Measurements from ENCODE around the gene EIF3K.
A peak's percentile ranks its signal among the peaks of the same experiment; 100 is the strongest.

DNA sequence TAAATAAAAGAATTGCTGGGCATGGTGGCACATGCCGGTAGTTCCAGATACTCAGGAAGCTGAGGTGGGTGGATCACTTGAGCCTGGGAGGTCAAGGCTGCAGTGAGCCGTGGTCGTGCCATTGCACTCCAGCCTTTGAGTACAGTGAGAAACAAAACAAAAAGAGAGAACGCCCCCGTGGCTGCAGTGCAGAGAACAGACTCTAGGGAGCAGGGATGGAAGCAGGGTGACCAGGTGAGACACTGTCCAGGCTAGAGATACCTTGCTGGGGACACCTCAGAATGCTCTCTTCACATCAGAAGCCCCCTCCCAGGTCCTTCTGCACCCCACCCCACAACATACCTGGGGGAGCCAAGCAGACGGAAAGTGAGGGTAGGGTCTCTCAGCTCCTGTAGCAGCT is 26.0 kb upstream of the EIF3K start:
- TF ChIP-seq, protein P1, sequence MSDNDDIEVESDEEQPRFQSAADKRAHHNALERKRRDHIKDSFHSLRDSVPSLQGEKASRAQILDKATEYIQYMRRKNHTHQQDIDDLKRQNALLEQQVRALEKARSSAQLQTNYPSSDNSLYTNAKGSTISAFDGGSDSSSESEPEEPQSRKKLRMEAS (IDR thresholded peaks at IDR 0.05), result no peak
- TF ChIP-seq CEBPB (IDR thresholded peaks at IDR 0.05; ENCODE audit: low read depth, low read length), result no peak
- TF ChIP-seq POLR2A (IDR thresholded peaks at IDR 0.05; ENCODE audit: control extremely low read depth in 1 of 2, low read depth in 2 of 2, low read length in 2 of 2), result no peak
- TF ChIP-seq, protein P2, sequence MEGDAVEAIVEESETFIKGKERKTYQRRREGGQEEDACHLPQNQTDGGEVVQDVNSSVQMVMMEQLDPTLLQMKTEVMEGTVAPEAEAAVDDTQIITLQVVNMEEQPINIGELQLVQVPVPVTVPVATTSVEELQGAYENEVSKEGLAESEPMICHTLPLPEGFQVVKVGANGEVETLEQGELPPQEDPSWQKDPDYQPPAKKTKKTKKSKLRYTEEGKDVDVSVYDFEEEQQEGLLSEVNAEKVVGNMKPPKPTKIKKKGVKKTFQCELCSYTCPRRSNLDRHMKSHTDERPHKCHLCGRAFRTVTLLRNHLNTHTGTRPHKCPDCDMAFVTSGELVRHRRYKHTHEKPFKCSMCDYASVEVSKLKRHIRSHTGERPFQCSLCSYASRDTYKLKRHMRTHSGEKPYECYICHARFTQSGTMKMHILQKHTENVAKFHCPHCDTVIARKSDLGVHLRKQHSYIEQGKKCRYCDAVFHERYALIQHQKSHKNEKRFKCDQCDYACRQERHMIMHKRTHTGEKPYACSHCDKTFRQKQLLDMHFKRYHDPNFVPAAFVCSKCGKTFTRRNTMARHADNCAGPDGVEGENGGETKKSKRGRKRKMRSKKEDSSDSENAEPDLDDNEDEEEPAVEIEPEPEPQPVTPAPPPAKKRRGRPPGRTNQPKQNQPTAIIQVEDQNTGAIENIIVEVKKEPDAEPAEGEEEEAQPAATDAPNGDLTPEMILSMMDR (IDR thresholded peaks at IDR 0.05; ENCODE audit: control extremely low read depth in 1 of 3, insufficient read depth in 1 of 3, low read depth in 1 of 3, low read length in 3 of 3), result peak; percentile 18 to 40 (median 33); a peak in 2 of 4 replicates
- TF ChIP-seq POLR2AphosphoS5 (IDR thresholded peaks at IDR 0.05; ENCODE audit: low read depth, low read length), result no peak
- no peak for TF ChIP-seq ZNF274 (IDR thresholded peaks at IDR 0.05; ENCODE audit: borderline replicate concordance, extremely low read depth, low read length)
- no peak for TF ChIP-seq HDAC2 (IDR thresholded peaks at IDR 0.05; ENCODE audit: borderline replicate concordance in 1 of 2, low read depth in 2 of 2, low read length in 2 of 2)
- no peak for TF ChIP-seq JUND (IDR thresholded peaks at IDR 0.05; ENCODE audit: low read length)
- no peak for TF ChIP-seq EZH2 (IDR thresholded peaks at IDR 0.05; ENCODE audit: low read depth, low read length, severe bottlenecking)
- TF ChIP-seq, protein P3, sequence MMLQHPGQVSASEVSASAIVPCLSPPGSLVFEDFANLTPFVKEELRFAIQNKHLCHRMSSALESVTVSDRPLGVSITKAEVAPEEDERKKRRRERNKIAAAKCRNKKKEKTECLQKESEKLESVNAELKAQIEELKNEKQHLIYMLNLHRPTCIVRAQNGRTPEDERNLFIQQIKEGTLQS (IDR thresholded peaks at IDR 0.05; ENCODE audit: insufficient read depth, low read depth, low read length), result no peak
- TF ChIP-seq CBX5 (IDR thresholded peaks at IDR 0.05; ENCODE audit: low read depth, low read length), result no peak
- TF ChIP-seq, protein P4, sequence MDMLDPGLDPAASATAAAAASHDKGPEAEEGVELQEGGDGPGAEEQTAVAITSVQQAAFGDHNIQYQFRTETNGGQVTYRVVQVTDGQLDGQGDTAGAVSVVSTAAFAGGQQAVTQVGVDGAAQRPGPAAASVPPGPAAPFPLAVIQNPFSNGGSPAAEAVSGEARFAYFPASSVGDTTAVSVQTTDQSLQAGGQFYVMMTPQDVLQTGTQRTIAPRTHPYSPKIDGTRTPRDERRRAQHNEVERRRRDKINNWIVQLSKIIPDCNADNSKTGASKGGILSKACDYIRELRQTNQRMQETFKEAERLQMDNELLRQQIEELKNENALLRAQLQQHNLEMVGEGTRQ (IDR thresholded peaks at IDR 0.05; ENCODE audit: low read length), result no peak
- peak in 1 of 2 experiments; percentile 25; a peak in 1 of 4 replicates for TF ChIP-seq RAD21 (IDR thresholded peaks at IDR 0.05 in 1 of 2, conservative IDR thresholded peaks at IDR 0.05 in 1 of 2; ENCODE audit: low read depth in 2 of 2, low read length in 2 of 2)
- TF ChIP-seq CBX8 (IDR thresholded peaks at IDR 0.05; ENCODE audit: borderline replicate concordance, low read depth, low read length), result no peak

Measured in H1 (cell line).